GM19239 (cell line): Measurements from ENCODE around the gene FBXL13.
"Not testable (repeated sequence)": the region's sequence is repeated elsewhere in the genome, so short reads cannot be mapped to it uniquely, and the experiment has no call there.

Experiments
- DNase-seq: peaks from one replicate; pipeline ENCODE4 v3.0.0; 2011; ENCODE audit warnings: low spot score; ENCODE audit not compliant: insufficient read length
- FAIRE-seq: peaks from 2 replicates; lab custom pipeline; 2011; peaks lifted over from hg19 to GRCh38; lab: Jason Lieb, UNC

FBXL13 gene

DNA sequence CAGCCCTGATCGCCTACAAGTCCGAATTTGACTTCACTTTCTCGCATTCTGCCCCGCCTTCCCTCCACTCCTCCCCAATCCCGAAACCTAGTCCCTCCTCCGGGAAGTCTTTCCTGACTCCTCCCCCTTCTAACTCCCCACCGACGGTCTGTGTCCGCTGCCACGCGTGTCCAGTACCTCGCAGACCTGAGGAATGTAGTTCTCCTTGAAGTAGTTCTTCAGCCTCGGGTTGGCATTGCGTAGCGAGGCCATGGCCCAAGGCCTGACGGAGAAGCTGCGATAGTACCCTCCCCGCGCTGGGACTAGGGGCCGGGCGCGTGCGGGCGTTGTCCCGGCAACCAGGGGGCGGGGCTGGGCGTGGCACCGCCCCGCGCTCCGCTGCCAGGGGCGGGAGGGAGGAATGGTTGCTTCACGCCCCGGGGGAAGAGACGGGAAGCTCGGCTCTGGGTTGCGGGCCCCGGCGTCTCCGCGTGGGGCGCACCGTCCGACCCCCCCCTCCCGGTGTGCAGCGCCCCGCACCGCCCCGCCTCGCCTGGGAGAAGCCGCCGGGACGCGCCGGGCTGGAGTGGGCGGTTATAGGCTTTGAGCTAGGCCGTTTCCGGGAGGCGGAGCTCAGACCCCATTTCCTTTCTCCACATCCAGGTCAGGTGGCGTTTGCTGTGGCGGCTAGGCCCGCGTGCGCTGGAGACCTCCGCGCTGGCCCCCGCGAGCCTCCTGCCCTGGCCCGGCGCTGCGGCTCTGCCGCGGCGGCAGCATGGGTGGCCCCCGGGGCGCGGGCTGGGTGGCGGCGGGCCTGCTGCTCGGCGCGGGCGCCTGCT is at the start of gene FBXL13, which contains the start of gene ARMC10:
Gene FBXL13 (minus strand): TSS at position 278 of the 818 bp plus-strand sequence.
Gene ARMC10 (plus strand): TSS at position 622 of the 818 bp plus-strand sequence. CDS start 133 bp downstream, at position 755.
- FAIRE-seq (peak; percentile 91), DNase-seq (peak; percentile 82)

DNA sequence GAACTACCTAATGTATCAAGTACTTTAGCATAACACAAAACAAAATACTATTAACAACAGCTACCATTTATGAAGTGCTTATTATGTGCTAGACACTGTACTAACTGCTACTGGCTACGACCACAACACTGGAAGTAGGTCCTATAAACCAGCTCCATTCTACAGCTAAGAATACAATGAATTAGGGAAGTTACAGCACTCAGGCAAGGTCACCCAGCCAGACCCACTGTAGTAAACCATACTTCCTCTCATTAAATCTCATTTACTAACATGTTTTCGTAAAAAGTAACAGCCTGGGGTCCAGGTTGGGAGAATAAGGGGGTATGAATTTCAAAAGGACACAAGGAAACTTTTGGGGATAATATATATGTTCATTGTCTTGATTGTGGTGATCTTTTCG is 48.9 kb upstream of the FBXL13 start:
- FAIRE-seq (no peak), DNase-seq (no peak)

DNA sequence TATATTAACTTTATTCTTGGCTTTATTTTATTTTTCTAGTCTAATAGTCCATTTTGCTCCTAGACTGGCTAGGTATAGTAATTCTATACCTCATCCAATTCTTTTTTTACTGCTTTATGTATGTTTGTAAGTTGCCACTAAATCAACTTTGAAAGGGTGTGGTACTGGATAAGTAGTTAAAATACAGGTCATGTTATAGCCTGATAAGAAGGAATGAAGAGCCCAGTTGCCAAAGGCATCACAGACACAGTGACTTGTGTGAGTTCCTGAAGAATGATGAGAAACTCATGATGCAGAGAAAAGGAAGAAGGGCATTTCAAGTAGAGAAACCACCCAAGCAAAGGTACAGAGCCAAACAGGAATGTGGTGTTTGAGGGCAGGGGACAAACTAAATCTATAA is 47.0 kb upstream of the FBXL13 start:
- FAIRE-seq = no peak
- DNase-seq = no peak

DNA sequence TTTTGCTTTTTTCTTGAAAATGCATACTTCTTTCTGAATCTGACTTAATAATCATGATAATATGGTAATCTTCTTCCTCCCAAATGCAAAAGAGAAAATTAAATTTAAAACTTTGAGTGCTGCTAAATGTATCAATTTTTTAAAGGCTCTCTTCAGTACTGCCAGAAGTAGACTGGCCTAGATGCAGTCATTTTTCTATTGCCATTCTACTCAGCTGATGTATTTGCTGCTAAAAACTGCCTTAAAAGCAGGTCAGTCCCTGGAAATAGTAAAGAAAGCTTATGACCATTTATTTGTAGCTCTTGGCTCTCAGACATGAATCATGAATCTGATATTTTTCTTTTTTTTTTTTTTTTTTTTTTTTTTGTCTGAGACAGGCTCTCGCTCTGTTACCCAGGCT is 45.8 kb upstream of the FBXL13 start:
- FAIRE-seq (no peak), DNase-seq (no peak)

DNA sequence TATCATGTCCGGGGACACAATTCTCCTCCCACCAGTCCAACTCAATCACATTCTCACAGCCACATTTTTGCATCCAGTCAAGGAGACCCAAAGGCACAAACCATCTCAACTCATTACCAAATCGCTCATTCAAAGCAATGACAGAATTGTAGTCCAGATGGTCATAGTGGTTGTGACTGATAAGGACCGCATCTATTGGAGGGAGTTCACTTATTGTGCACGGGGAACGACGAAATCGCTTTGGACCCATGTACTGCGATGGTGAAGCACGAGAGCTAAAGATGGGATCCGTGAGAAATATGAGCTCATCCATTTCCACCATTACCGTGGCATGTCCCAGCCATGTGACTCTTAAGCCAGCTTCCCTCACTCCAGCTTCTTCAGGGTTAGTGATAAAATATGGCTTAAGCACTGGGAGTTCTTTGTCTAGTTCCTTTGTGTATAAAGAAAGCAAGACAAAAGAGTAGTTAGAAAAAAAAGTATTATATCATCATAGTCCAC is 45.2 kb upstream of the FBXL13 start:
- FAIRE-seq (no peak), DNase-seq (no peak)

DNA sequence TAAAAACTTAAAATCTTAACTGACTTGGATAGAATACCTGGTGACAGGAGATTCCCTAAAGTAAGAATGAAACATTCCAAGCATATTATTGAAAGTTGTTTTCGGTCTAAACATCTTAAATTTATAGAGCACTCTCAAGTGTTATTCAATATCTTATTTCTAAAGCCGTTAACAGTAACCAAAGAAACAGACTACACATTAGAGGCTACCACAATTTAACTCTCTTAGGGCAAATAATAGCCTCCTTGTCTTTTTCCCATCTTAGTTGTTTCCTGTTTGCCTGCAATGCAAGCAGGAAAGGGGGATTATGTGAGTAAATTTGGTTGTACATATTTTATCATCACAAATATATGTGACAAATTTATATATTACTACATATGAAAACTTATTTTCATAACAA is 42.9 kb upstream of the FBXL13 start:
- DNase-seq (no peak), FAIRE-seq (no peak)

DNA sequence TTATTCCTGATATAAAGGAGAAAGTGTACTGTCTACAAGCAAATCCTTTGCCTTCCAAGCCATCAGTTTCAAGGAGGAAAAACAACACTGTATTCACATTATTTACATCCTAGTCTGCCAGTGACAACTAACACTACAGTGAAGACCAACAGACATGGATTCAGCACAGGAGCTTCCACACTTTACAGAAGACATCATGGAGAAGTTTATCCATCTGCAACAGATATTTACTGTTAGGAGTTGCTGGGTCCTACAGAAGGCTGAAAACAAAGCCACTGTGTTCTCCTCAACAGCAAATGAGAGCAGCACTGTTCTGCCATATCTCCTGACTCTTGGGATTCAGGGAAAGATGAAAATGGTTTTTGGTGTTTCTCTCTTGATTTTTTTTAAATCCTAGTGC is 42.4 kb upstream of the FBXL13 start:
- DNase-seq (no peak), FAIRE-seq (no peak)

DNA sequence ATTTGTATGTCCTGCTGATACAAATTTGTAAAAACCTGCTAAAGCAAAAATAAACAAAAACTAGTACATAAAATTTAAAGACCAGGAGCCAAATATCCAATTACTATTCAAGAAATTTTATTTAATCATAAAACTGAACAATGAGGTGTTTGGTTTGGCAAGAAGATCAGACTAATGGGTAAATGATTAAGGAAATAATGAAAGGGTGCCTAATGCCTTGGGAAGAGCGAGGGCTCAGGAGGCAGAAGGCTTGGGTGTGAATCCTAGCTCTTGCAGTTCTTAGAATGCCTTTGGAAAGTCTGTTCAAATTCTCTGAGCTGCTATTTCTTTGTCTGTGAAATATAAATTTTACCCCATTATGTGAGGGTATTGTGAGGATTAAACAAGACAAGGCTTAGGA is 41.9 kb upstream of the FBXL13 start:
- DNase-seq (no peak), FAIRE-seq (no peak)

DNA sequence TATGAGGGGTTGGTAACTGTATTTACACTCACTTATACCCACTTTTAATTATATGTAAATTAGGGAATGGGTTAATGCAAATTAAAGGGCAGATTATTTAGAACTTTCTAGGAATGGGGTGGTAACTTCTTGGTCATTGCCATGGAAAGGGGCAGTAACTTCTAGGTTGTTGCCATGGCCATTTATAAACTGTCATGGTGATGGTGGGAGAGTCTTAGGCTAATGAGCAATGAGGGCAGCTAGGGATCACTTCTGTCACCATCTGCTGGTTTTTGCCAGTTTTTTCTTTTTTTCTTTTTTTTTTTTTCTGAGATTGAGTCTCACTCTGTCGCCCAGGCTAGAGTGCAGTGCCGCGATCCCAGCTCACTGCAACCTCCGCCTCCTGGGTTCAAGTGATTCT is 41.2 kb upstream of the FBXL13 start:
- no peak for FAIRE-seq
- DNase-seq = no peak

DNA sequence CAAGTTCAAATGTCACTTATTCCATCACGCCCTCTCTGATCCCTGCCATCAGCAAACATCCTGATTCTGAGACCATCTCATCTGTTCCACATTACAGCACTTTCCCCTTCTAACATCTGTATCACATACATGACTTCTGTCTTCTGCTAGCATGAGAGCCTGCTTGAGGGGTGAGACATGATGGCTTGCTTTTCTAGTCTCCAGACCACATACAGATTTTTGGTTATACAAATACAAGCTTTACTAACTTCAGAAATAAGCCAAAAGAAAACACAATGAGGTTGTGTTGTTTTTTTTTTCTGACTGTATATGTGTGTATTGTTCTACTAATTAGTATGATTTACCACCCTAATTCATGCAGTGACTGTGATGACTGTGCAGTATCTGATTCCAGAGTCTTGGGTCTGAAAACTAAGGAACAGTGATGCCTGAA is 40.0 kb upstream of the FBXL13 start:
- DNase-seq = no peak
- no peak for FAIRE-seq

DNA sequence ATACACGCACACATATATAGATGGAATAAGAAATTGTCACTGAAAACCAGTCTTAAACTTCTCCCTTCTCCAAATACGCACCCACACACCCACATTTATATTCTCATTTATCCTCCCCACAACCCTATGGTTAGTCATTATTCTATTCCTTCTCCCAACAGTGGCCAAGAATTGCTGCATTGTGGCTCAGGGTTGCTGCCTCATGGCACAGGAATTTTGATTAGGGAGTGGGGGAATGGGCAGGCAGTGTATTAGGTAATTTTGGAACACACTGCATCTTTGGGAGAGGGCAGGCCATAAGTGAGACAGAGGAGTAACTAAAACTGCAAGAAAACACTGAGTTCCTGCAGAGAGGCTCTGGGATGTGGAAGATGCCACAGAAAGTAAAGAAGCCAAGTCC is 38.6 kb upstream of the FBXL13 start:
- FAIRE-seq (no peak), DNase-seq (no peak)

DNA sequence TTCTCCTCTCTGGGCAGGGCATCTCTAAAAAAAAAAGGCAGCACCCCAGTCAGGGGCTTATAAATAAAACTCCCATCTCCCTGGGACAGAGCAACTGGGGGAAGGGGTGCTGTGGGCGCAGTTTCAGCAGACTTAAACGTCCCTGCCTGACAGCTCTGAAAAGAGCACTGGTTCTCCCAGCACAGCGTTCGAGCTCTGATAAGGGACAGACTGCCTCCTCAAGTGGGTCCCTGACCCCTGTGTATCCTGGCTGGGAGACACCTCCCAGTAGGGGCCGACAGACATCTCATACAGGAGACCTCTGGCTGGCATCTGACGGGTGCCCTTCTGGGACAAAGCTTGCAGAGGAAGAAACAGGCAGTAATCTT is 32.1 kb upstream of the FBXL13 start:
- not testable (repeated sequence) for FAIRE-seq, DNase-seq

DNA sequence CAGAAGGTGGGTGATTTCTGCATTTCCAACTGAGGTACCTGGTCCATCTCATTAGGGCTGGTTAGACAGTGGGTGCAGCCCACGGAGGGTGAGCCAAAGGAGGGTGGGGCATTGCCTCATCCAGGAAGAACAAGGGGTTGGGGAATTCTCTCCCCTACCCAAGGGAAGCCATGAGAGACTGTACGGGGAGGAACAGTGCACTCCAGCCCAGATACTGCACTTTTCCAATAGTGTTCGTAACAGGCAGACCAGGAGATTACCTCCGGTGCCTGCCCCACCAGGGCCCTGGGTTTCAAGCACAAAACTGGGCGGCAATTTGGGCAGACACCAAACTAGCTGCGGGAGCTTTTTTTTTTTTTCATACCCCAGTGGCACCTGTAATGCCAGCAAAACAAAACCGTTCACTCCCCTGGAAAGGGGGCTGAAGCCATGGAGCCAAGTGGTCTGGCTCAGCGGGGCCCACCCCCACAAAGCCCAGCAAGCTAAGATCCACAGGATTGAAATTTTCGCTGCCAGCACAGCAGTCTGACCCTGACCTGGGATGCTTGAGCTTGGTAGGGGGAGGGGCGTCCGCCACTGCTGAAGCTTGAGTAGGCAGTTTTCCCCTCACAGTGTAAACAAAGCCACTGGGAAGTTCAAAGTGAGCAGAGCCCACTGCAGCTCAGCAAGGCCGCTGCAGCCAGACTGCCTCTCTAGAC is 31.6 kb upstream of the FBXL13 start:
- FAIRE-seq (no peak), DNase-seq (no peak)

DNA sequence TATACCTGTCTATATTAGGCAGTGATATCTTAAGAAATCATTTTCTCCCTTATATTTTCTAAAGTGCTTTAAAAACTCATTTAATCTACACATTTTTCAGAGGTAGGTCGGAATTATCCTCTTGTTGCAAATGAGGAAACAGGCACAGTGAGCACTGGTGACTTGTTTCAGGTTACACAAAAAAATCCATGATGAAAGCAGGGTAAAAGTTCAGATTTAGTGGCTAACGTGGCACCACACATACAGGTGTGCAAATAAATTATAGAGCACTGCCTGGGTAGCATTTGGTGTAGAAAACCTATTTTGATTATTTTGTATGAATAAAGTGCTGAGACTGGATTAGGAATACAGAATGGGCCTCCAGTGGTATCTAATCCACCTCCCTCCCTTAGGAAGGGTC is 26.9 kb upstream of the FBXL13 start:
- no peak for FAIRE-seq

DNA sequence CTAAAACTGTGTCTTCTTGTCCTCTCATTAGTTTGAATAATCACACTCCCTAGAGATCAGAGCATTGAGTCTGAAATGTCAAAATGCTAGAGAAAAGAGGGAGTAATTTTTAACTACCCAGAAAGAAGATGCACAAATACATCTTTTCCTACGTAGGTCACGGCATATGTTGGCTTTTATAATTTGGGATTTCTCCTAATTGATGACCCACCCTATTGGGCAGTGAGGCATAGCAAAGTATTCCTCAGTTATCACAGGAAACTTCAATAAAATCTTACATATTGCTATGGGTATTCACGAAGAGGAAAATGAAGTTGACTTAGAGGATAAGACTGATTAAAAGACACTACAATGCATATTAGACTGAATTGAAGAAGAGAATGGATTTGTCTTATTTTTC is 25.8 kb upstream of the FBXL13 start:
- FAIRE-seq = no peak

More for the DNA sequence above, 26.9 kb upstream of the FBXL13 start:
- DNase-seq = no peak

DNA sequence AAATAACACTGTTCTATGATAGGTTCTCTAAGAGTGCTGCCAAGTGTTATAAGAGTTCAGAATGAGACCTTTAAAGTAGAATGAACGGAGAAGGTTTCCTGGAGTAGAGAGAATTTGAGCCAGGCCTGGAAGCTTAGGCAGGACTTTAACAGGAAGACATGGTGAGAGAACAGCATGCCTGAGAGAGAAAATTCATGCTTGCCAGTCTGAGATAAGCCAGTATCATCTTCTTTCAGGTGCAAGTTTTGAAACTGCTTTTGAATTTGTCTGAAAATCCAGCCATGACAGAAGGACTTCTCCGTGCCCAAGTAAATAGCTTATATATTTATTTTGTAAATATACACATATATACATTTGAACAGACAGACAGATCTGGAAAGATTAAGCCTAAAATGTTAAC is 22.4 kb upstream of the FBXL13 start:
- no peak for FAIRE-seq
- no peak for DNase-seq

More for the DNA sequence above, 25.8 kb upstream of the FBXL13 start:
- no peak for DNase-seq

DNA sequence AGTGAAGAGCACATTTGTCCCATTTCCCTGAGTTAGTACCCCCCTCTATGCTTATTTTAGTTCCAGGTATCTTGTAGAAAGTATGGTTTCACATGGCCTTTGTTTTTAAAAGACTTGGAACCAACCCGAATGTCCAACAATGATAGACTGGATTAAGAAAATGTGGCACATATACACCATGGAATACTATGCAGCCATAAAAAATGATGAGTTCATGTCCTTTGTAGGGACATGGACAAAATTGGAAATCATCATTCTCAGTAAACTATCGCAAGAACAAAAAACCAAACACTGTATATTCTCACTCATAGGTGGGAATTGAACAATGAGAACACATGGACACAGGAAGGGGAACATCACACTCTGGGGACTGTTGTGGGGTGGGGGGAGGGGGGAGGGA is 21.0 kb upstream of the FBXL13 start:
- not testable (repeated sequence) for DNase-seq, FAIRE-seq

DNA sequence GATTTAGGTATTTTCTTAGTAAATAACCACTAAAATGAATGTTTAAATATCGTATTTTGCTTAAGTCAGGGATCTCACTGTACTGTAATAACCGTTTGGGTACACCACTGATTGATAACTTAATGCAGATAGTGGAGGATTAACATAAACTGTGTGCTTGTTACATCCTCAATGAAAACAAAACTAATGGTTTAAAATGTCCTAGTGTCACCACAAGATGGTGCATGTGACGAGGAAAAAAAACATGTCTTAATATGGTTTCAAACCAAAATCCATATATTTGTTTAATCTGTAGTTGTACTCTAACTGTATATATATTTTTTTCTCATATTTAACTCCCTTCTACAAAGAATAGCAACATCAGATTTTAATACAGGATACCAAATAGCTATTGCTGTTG is 19.5 kb upstream of the FBXL13 start:
- FAIRE-seq = no peak

DNA sequence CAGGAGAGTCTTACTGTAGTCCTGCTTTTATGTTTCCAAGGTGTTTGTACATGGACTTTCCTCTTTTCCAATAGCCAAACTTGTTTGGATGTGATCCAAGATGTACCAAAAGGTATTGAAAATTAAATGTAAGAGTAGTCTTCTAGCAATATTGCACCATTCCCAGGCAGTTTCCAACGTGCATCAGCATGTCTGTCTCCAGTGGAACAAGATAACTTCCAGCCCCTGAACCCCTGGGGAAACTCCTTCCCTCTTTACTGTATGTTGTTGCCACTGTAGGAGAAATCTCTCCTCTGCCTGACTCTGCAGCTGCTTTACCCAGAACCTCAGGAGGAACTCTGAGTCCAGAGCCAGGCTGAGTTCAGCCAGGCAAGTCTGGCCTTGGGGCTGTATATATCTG is 18.8 kb upstream of the FBXL13 start:
- FAIRE-seq (no peak), DNase-seq (no peak)

More for the DNA sequence above, 19.5 kb upstream of the FBXL13 start:
- DNase-seq = no peak

DNA sequence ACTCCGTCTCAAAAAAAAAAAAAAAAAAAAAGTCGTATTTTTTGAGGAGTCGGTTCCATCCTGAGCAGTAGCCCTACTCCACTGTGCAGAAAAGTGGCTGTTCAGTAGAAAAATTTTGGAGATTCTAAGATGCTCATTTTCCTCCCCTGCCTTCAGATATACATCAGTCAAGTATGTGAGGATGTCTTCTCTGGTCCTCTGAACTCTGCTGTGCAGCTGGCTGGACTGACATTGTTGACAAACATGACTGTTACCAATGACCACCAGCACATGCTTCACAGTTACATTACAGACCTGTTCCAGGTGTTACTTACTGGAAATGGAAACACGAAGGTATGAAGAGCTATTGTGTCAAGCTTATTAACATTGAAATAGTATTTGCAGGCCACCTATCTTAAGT is 17.7 kb upstream of the FBXL13 start:
- DNase-seq, FAIRE-seq: not testable (repeated sequence)

DNA sequence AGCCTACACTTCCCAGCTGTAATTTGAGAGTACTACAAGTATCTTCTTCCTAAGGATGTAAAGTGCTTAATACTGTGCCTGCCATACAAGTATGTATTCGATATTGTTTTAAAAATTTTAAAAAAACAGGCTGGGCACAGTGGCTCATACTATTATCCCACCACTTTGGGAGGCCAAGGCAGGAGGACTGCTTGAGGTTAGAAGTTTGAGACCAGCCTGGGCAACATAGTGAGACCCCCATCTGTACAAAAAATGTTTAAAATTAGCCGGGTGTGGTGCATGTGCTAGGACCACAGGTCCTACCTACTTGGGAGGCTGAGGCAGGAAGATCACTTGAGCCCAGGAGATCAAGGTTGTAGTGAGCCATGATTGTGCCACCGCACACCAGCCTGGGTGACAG is 8.6 kb upstream of the FBXL13 start:
- no peak for FAIRE-seq
- DNase-seq = no peak
